Naive thymus-derived CD8-positive, alpha-beta T cell (primary cell): ENCODE measurements around the gene POU2F1. TPM values are rescaled to one million over a fixed set of nuclear protein-coding genes. Genes with fewer than 3 reads are reported as not detected.

Experiments used
- ATAC-seq, 2 donors: fragments of 150-1000 bp; cut with Tn5 transposase in 1 of 2; sonication (Bioruptor Pico), chemical (Tn5 transposase) in 1 of 2; 1 replicate in 1 of 2; 2 replicates in 1 of 2; pipeline ENCODE4 v1.10.0; 2021; ENCODE audit warnings: mild to moderate bottlenecking in 2 of 2, moderate library complexity in 2 of 2
- POLR2A ChIA-PET: fragments of 350-600 bp; sonication (Branson Sonifier 250); formaldehyde crosslinking; loops from one replicate; lab custom pipeline; 2021; ENCODE audit warnings: antibody characterized with exemption; lab: Charles Lee
- DNase-seq, 10 donors: peaks; one replicate each; pipeline versions ENCODE4 v3.0.0 to v3.0.0-alpha.2; 2020 to 2022
- H3K27ac Mint-ChIP-seq, 10 donors: one replicate each; pipeline ENCODE4 v1.8.0; 2020 to 2022; ENCODE audit warnings: mild to moderate bottlenecking in 10 of 10, mixed read lengths in 10 of 10, moderate library complexity in 4 of 10, inconsistent platforms in 1 of 10
- H3K27me3 Mint-ChIP-seq, 5 donors: one replicate each; pipeline ENCODE4 v1.8.0; 2021 to 2022; ENCODE audit warnings: mixed read lengths in 5 of 5
- H3K36me3 Mint-ChIP-seq, 3 donors: one replicate each; pipeline ENCODE4 v1.8.0; 2020 to 2022; ENCODE audit warnings: mixed read lengths in 3 of 3, mild to moderate bottlenecking in 2 of 3, inconsistent platforms in 1 of 3
- H3K4me1 Mint-ChIP-seq, 4 donors: one replicate each; pipeline ENCODE4 v1.8.0; 2021 to 2022; ENCODE audit warnings: mixed read lengths in 4 of 4
- H3K4me3 Mint-ChIP-seq, 10 donors: one replicate each; pipeline ENCODE4 v1.8.0; 2020 to 2022; ENCODE audit warnings: mild to moderate bottlenecking in 10 of 10, mixed read lengths in 10 of 10, moderate library complexity in 6 of 10, inconsistent platforms in 1 of 10
- H3K9me3 Mint-ChIP-seq, 9 donors: one replicate each; pipeline ENCODE4 v1.8.0; 2020 to 2022; ENCODE audit warnings: mixed read lengths in 9 of 9, mild to moderate bottlenecking in 3 of 9, inconsistent platforms in 1 of 9, moderate library complexity in 1 of 9
- polyA plus RNA-seq, 3 donors: library from polyadenylated mRNA; unstranded; fragments of 300-500 nt; fragmentation: Illumina TruSeq; gene quantifications; one replicate each; pipeline ENCODE4 v1.2.3, GENCODE V29; 2021
- total RNA-seq, 8 experiments: library from RNA in 2 of 8; stranded (reverse) in 2 of 8; gene quantifications; one replicate each; pipeline ENCODE4 v1.2.3 and lab custom pipeline; 2021 to 2026

POU2F1 gene
- total and polyA plus RNA-seq, 5 experiments from 2014 or later, result 5.0 to 22.9 (median 9.8) TPM

DNA sequence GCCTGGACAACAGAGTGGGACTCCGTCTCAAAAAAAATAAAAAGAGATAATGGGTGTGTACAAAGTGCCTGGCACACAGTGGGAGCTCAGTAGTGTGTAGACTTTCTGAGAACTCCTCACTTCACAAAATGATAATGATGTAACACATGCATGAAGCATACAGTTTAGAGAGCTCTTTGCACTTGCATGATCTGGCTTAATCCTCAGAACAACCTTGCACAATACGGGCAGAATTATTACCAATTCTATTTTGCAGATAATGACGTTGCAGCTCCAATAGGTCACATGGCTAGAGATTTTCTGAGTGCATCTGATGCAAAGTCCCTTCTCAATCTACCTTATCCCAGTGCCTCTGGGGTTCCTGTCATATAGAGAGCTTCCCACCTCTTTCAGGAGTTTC, 226.3 kb downstream of the POU2F1 start:
- peak overlapping the region; percentile 90 to 99 (median 98) for H3K27ac Mint-ChIP-seq
- no peaks in the 10 kb centered on the region for H3K27me3 Mint-ChIP-seq
- peaks cover 45 to 92% (median 86%) of the 10 kb centered on the region in 4 donors for H3K4me1 Mint-ChIP-seq
- DNase-seq (no peak), ATAC-seq (no peak)
- no peaks in the 10 kb centered on the region for H3K9me3 Mint-ChIP-seq
- peak overlapping the region; percentile 70 to 88 (median 82) for H3K4me3 Mint-ChIP-seq
- POLR2A ChIA-PET, result interaction anchor here (0.6 to 3.9 kb wide), 16 partner anchors 8 to 227 kb away, joined by 3 to 71 read pairs (median 6); partner anchors contain the start of genes CD247 and POU2F1
- peaks cover 0 to 26% (median 4%) of the 10 kb centered on the region in 3 donors for H3K36me3 Mint-ChIP-seq

DNA sequence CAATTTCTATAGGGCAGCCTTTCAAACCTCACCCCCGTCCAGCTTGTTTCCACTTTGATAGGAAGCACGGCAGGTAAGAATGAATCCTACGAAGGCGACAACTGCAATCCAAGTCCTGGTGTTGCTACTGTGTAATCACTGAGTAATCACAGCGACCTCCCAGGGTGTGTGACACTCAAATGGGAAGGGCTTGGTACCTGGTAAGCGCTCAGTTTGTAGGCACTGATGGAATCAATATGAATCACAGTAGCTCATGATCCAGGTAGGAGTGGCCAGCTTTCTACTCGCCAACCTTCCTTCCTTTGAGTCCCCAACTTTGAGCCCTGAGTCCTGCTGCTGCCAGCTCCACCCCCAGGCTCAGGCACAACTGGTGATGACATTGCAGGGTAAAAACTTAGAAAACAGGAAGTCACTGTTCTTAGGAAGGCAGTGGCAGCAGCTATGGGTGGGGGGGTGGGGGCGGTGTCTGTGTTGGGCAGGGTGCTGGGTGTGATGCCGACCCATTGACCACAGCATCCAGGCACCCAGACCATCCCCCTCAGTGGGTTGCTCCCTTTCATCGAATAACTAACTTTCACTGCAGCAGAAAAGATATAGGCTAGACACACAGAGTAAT, 226.9 kb downstream of the POU2F1 start:
- ATAC-seq (peak; percentile 77 to 90), DNase-seq (peak; percentile 47 to 82 (median 74))
- H3K4me3 Mint-ChIP-seq, result peak overlapping the region; percentile 70 to 88 (median 82)
- no peaks in the 10 kb centered on the region for H3K9me3 Mint-ChIP-seq
- peaks cover 43 to 92% (median 86%) of the 10 kb centered on the region in 4 donors for H3K4me1 Mint-ChIP-seq
- POLR2A ChIA-PET, result interaction anchor here (1.0 to 3.9 kb wide), 16 partner anchors 9 to 227 kb away, joined by 3 to 71 read pairs (median 6); partner anchors contain the start of genes CD247 and POU2F1
- no peaks in the 10 kb centered on the region for H3K27me3 Mint-ChIP-seq
- H3K27ac Mint-ChIP-seq, result peak overlapping the region; percentile 90 to 99 (median 98)
- peaks cover 0 to 20% (median 4%) of the 10 kb centered on the region in 3 donors for H3K36me3 Mint-ChIP-seq

DNA sequence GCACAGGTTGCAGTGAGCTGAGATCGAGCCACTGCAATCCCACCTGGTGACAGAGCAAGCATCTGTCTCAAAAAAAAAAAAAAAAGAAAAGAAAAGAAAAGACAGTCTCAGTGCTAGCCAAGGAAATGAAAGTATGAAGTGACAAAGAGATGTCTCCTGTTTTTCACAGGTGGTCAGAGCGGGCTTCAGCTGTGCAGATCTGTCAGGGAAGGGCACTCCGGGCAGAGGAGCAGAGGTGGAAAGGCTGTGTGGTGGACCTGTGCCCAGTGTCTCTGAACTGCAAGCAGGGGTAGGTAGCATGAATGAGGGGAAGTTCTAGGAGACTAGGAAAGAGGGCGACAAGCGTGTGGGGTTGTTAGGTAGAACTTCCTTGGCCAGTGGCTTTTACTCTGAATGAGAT, 230.2 kb downstream of the POU2F1 start:
- Mint-ChIP-seq H3K4me1 (peaks cover 36 to 77% (median 74%) of the 10 kb centered on the region in 4 donors), H3K9me3 (no peaks in the 10 kb centered on the region), H3K36me3 (peaks cover 0 to 4% (median 0%) of the 10 kb centered on the region in 3 donors), H3K27me3 (no peaks in the 10 kb centered on the region), H3K27ac (peak overlapping the region; percentile 91 to 99 (median 98)), H3K4me3 (peak overlapping the region; percentile 70 to 93 (median 89))
- POLR2A ChIA-PET, result interaction anchor here (0.6 to 3.3 kb wide), 9 partner anchors 9 to 1222 kb away, joined by 3 to 36 read pairs (median 4); partner anchors contain the start of gene CD247
- peak in 1 of 2 donors; percentile 5 for ATAC-seq
- DNase-seq, result peak in 1 of 10 donors; percentile 51

DNA sequence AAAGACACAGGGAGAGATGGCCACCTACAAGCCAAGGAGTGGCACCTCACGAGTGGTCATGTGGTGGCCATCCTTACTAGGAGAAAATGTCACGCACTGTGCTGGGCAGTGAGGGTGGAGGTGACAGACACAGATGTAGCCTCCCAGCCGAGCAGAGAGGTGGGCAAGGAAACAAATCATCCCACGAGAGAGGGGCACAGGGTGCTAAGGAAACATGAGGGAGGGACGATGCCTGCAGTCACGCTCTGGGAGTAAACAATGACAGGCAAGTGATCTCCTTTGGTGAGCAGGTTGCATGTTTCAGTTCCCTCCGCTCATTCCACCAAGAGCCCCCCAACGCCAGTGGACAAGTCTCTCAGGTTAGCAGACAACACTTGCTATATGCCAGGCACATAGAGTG, 231.8 kb downstream of the POU2F1 start:
- Mint-ChIP-seq H3K4me1 (peaks cover 38 to 78% (median 74%) of the 10 kb centered on the region in 4 donors), H3K4me3 (peak overlapping the region in 9 of 10 donors; percentile 31 to 74 (median 51)), H3K36me3 (peaks cover 0 to 3% (median 0%) of the 10 kb centered on the region in 3 donors), H3K9me3 (no peaks in the 10 kb centered on the region), H3K27ac (peak overlapping the region; percentile 91 to 99 (median 98)), H3K27me3 (no peaks in the 10 kb centered on the region)
- ATAC-seq (no peak), DNase-seq (no peak)
- POLR2A ChIA-PET, result interaction anchor here (1.0 to 6.9 kb wide), 4 partner anchors 22 to 65 kb away, joined by 3 to 124 read pairs (median 35); partner anchors contain the start of gene CD247

DNA sequence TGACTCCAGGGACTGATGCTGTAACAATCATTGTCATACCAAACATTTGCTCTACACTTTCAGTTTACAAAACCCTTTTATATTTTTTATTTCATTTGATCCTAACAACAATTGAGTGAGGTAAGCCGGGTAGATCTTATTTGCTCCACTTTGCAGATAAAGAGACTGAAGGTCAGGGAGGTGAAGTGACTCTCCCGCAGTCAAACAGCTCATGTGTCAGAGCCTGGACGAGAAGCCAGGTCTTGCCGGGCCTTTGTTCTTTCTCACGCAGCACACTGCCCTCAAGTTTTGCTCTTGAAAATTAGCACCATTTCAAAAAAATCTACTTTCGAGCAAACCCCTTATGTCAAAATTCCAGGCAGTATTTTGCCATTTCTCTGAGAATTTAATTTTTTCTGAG, 232.4 kb downstream of the POU2F1 start:
- no peak for ATAC-seq
- POLR2A ChIA-PET, result interaction anchor here (0.6 to 6.9 kb wide), 7 partner anchors 11 to 64 kb away, joined by 3 to 124 read pairs (median 29); partner anchors contain the start of gene CD247
- H3K4me3 Mint-ChIP-seq, result peak overlapping the region; percentile 48 to 85 (median 71)
- no peak for DNase-seq
- H3K36me3 Mint-ChIP-seq, result peaks cover 0 to 3% (median 2%) of the 10 kb centered on the region in 3 donors
- H3K27ac Mint-ChIP-seq, result peak overlapping the region; percentile 78 to 99 (median 92)
- peaks cover 41 to 78% (median 74%) of the 10 kb centered on the region in 4 donors for H3K4me1 Mint-ChIP-seq
- no peaks in the 10 kb centered on the region for H3K27me3 Mint-ChIP-seq
- no peaks in the 10 kb centered on the region for H3K9me3 Mint-ChIP-seq

DNA sequence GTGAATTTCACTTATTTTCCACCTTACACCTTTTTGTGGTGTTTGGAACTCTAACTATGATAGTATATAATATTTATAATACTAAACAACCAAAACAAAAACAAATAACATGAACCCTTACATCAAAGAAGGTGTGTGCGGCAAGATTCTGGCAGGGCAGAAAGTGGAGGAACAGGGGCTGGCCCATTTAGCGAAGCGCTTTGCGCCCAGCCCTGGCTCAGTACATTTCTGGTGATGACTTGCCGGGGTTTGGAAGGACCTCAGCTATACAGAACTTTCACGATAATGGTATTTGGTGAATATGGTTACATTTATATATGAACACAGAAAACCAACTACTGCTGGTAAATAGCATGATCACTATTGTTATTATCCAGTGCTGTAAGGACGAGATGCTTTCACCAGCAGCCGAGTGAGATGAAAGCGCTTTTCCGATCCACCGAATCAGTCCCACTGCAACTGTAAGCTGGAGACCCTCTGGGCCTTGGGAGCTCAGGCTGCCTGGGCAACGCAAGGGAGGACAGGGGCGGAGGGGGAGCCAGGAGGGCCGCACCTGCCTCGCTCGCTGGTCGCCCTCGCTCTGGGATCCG, 233.7 kb downstream of the POU2F1 start:
- no peak for ATAC-seq
- peak overlapping the region; percentile 78 to 95 (median 93) for H3K27ac Mint-ChIP-seq
- no peaks in the 10 kb centered on the region for H3K9me3 Mint-ChIP-seq
- no peaks in the 10 kb centered on the region for H3K27me3 Mint-ChIP-seq
- H3K4me1 Mint-ChIP-seq, result peaks cover 39 to 71% (median 70%) of the 10 kb centered on the region in 4 donors
- peak in 2 of 10 donors; percentile 34 to 48 for DNase-seq
- POLR2A ChIA-PET, result interaction anchor here (0.8 to 6.9 kb wide), 20 partner anchors 12 to 146 kb away, joined by 3 to 124 read pairs (median 5); partner anchors contain the start of gene CD247
- peak overlapping the region; percentile 72 to 88 (median 83) for H3K4me3 Mint-ChIP-seq
- H3K36me3 Mint-ChIP-seq, result peaks cover 0 to 9% (median 3%) of the 10 kb centered on the region in 3 donors

DNA sequence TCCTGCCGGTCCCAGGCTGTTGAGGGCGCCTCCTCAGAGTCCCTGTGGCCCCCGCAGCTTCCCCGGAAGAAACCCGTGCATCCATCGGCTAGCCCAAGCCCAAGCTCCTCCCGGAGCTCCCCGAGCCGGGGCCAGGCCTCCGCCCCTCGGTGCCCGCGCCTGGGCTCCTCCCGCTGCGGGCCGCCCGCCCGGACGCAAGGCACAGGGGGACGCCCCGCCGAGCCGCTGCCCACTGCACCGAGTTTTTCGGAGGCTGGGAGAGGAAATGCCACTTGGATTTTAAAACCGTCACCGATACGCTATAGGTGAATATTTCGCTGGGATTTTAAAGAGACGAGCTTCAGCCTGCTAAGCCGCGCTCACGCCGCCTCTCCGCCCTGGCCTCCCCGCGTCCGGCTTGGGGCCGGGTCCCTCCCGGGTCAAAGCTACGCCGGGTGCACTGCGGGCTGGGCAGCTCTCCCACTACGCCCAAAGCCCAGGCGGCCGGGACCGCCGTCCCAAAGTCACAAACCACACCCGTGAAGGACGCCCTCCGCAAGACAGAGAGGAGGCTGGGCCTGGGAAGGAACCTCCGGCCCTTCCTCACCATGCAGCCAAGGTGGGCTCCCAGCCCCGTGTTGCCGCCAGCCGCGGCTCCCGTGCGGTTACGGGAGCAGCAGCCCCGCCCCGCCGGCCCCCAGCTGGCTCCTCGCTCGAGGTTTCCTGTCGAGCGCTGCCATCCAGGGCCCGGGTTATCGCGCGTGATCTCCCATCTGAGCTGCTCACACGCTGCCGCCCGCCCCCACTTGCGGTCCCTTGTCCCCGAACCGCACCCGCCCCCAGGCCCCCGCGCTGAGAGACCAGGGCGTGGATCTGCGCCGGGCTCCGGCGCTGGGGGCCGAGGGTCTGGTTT, 234.5 kb downstream of the POU2F1 start:
- no peaks in the 10 kb centered on the region for H3K27me3 Mint-ChIP-seq
- peaks cover 39 to 74% (median 70%) of the 10 kb centered on the region in 4 donors for H3K4me1 Mint-ChIP-seq
- peaks cover 0 to 15% (median 3%) of the 10 kb centered on the region in 3 donors for H3K36me3 Mint-ChIP-seq
- no peaks in the 10 kb centered on the region for H3K9me3 Mint-ChIP-seq
- H3K4me3 Mint-ChIP-seq, result peak overlapping the region; percentile 66 to 91 (median 84)
- DNase-seq (peak; percentile 72 to 89 (median 80)), ATAC-seq (peak; percentile 70 to 77)
- H3K27ac Mint-ChIP-seq, result peak overlapping the region; percentile 53 to 97 (median 94)
- POLR2A ChIA-PET, result interaction anchor here (0.7 to 6.9 kb wide), 24 partner anchors 7 to 145 kb away, joined by 3 to 124 read pairs (median 5); partner anchors contain the start of gene CD247

DNA sequence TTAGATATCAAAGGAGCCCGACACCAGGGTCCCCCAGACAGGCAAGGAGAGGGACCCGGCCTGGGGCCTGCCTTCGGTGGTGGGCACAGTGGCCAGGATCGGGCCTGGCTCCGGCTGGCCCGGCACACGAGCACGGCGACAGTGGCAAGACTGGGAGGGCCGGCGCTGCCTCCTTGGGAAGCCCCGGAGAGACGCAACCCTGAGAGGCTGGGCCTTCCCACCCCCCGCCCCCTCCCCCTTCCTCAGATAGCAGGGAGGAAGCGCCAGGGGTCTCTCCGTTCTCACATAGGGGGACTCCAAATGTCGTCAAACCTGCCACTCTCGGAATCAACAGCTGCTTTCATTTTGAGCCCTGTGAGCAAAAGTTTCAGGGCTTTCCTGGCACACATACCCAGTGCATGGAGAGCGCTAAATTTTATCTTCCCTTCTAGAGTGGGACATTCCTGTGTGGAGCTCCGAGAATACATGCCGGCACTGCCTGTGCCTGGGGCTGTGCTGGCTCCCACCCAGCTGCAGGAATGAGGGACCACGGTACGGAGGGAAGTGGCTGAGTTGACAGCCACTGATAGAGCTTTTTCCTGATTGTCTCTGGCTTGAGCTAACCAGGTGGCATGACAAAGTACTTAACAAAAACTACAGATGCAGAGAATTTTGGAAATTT, 235.2 kb downstream of the POU2F1 start:
- Mint-ChIP-seq H3K9me3 (no peaks in the 10 kb centered on the region), H3K27me3 (no peaks in the 10 kb centered on the region), H3K27ac (peak overlapping the region; percentile 89 to 99 (median 96)), H3K4me1 (peaks cover 39 to 73% (median 69%) of the 10 kb centered on the region in 4 donors), H3K36me3 (peaks cover 0 to 19% (median 5%) of the 10 kb centered on the region in 3 donors), H3K4me3 (peak overlapping the region; percentile 80 to 91 (median 87))
- POLR2A ChIA-PET, result interaction anchor here (0.6 to 6.9 kb wide), 20 partner anchors 8 to 145 kb away, joined by 3 to 124 read pairs (median 6); partner anchors contain the start of gene CD247
- ATAC-seq, result peak; percentile 24 to 65
- DNase-seq, result peak in 6 of 10 donors; percentile 50 to 75 (median 67)

DNA sequence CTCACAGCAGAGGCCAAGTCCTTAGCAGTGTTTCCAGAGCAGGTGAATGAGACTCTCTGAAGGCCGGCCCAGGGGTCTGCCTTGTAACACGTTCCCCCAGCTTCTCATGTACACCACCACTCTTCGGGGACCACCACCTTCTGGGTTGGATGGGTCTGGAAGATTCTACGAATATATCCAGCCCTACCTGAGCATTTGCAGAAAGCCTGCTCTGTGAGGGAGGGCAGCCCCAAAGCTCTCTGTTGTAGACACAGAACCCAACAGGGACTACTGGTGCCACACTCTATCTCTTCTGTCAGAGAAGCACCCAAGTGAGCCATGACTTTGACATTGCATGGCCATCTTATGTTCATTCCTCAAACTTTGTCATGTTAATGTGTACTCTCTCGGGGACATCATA, 235.8 kb downstream of the POU2F1 start:
- peak overlapping the region; percentile 80 to 91 (median 87) for H3K4me3 Mint-ChIP-seq
- peak overlapping the region; percentile 89 to 99 (median 96) for H3K27ac Mint-ChIP-seq
- no peak for ATAC-seq
- peaks cover 36 to 73% (median 70%) of the 10 kb centered on the region in 4 donors for H3K4me1 Mint-ChIP-seq
- POLR2A ChIA-PET, result interaction anchor here (0.6 to 6.9 kb wide), 13 partner anchors 8 to 96 kb away, joined by 3 to 124 read pairs (median 18); partner anchors contain the start of gene CD247
- H3K9me3 Mint-ChIP-seq, result no peaks in the 10 kb centered on the region
- peaks cover 0 to 25% (median 5%) of the 10 kb centered on the region in 3 donors for H3K36me3 Mint-ChIP-seq
- H3K27me3 Mint-ChIP-seq, result no peaks in the 10 kb centered on the region
- DNase-seq, result no peak

DNA sequence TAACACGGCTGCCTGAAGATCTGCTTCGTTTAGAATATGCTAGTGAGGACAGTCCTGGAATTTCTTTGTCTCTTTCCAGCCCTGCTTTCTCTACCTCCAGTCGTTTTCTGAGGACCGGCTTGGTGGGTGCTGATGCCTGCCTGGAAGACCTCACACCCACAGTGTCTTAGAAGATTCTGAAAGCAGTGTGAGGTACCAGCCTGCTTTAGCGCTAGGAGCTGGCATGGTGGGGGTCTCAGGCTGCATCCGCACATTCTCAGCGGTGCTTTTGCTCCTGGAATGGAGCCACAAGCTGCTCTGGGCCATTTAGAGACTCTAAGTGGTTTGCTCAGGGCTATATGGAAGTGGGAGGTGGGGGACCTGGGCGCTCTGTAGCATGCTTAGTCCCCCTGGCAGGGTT, 236.2 kb downstream of the POU2F1 start:
- ATAC-seq, result no peak
- H3K27ac Mint-ChIP-seq, result peak overlapping the region; percentile 89 to 99 (median 96)
- no peak for DNase-seq
- POLR2A ChIA-PET, result interaction anchor here (0.9 to 6.9 kb wide), 8 partner anchors 8 to 60 kb away, joined by 3 to 124 read pairs (median 24); partner anchors contain the start of gene CD247
- no peaks in the 10 kb centered on the region for H3K9me3 Mint-ChIP-seq
- H3K4me1 Mint-ChIP-seq, result peaks cover 34 to 73% (median 70%) of the 10 kb centered on the region in 4 donors
- H3K27me3 Mint-ChIP-seq, result no peaks in the 10 kb centered on the region
- peak overlapping the region; percentile 80 to 91 (median 87) for H3K4me3 Mint-ChIP-seq
- peaks cover 0 to 27% (median 5%) of the 10 kb centered on the region in 3 donors for H3K36me3 Mint-ChIP-seq
